Measurements from ENCODE around the gene NACC1.

Gene NACC1

GRCh38 chr19:13155472-13156359, 37.7 kb downstream of the NACC1 start:
- no peaks in the 10 kb centered on the region for H3K27me3 ChIP-seq (ENCODE audit: control insufficient read depth, low read length)
- peaks cover 45% of the 10 kb centered on the region for H3K4me1 ChIP-seq (ENCODE audit: control insufficient read depth, low read length)
- peak overlapping the region; percentile 96 for H3K4me2 ChIP-seq (ENCODE audit: low read length)
- H3K79me2 ChIP-seq (ENCODE audit: control insufficient read depth, low read length), result peaks cover 40% of the 10 kb centered on the region
- H4K20me1 ChIP-seq (ENCODE audit: control insufficient read depth, insufficient read depth, low read depth, low read length), result peaks cover 8% of the 10 kb centered on the region; the same call in 1 of the 2 replicates
- H3K27ac ChIP-seq (ENCODE audit: low read depth, low read length), result peak overlapping the region; percentile 98
- peak overlapping the region; percentile 87 for H3K4me3 ChIP-seq (ENCODE audit: low read length)
- H3K9me3 ChIP-seq (ENCODE audit: control insufficient read depth, insufficient read depth, low read length), result no peaks in the 10 kb centered on the region
- no peaks in the 10 kb centered on the region for H3K9me2 ChIP-seq (replicated peaks; ENCODE audit: control insufficient read depth, low read length)
- H3K36me3 ChIP-seq (ENCODE audit: control insufficient read depth, low read length), result peaks cover 34% of the 10 kb centered on the region
- peaks cover 52% of the 10 kb centered on the region for H3F3A ChIP-seq (ENCODE audit: control insufficient read depth, insufficient read depth)
- TF ChIP-seq CTCF (IDR thresholded peaks at IDR 0.05; ENCODE audit: low read depth, low read length, poor library complexity, severe bottlenecking) (no peak), EZH2phosphoT487 (IDR thresholded peaks at IDR 0.05; ENCODE audit: borderline replicate concordance, low read length) (no peak)

- H3K27me3 ChIP-seq (ENCODE audit: control insufficient read depth, low read length), result no peaks in the 10 kb centered on the region
- peaks cover 6% of the 10 kb centered on the region for H3K79me2 ChIP-seq (ENCODE audit: control insufficient read depth, low read length)
- H3K9me3 ChIP-seq (ENCODE audit: control insufficient read depth, insufficient read depth, low read length), result no peaks in the 10 kb centered on the region
- peaks cover 9% of the 10 kb centered on the region for H3K36me3 ChIP-seq (ENCODE audit: control insufficient read depth, low read length)
- no peak overlapping the region for H3K4me3 ChIP-seq (ENCODE audit: low read length)
- TF ChIP-seq EZH2phosphoT487 (IDR thresholded peaks at IDR 0.05; ENCODE audit: borderline replicate concordance, low read length) (no peak), CTCF (IDR thresholded peaks at IDR 0.05; ENCODE audit: low read depth, low read length, poor library complexity, severe bottlenecking) (no peak)
- H3K4me2 ChIP-seq (ENCODE audit: low read length), result no peak overlapping the region
- peaks cover 73% of the 10 kb centered on the region for H3K4me1 ChIP-seq (ENCODE audit: control insufficient read depth, low read length)
- no peaks in the 10 kb centered on the region for H3K9me2 ChIP-seq (replicated peaks; ENCODE audit: control insufficient read depth, low read length)
- peaks cover 61% of the 10 kb centered on the region for H3F3A ChIP-seq (ENCODE audit: control insufficient read depth, insufficient read depth)
- no peak overlapping the region for H3K27ac ChIP-seq (ENCODE audit: low read depth, low read length)
- no peaks in the 10 kb centered on the region for H4K20me1 ChIP-seq (ENCODE audit: control insufficient read depth, insufficient read depth, low read depth, low read length)
Measured at GRCh38 chr19:13159713-13160112, 41.6 kb downstream of the NACC1 start.

DNA sequence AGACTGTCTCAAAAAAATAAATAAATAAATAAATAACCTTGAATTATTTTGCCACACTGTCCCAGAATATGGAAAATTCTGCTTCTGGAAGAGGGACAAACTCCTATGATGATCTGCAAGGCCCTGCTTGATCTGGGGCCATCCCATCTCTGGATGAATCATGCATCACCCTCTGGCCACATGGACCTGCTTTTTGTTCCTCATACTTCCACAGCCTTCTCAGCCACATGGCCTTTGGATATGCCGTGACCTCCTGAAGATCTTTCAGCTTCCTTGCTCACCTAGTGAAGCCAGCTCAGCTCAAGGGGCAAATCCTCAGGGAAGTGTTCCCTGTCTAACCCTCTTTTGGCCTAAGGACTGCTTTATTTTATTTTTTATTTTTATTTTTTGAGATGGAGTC, 42.5 kb downstream of the NACC1 start:
- no peak overlapping the region for H3K4me2 ChIP-seq (ENCODE audit: low read length)
- no peak overlapping the region for H3K27ac ChIP-seq (ENCODE audit: low read depth, low read length)
- H3K4me1 ChIP-seq (ENCODE audit: control insufficient read depth, low read length), result peaks cover 75% of the 10 kb centered on the region
- H3K79me2 ChIP-seq (ENCODE audit: control insufficient read depth, low read length), result no peaks in the 10 kb centered on the region
- H3F3A ChIP-seq (ENCODE audit: control insufficient read depth, insufficient read depth), result peaks cover 59% of the 10 kb centered on the region
- no peak for TF ChIP-seq CTCF (IDR thresholded peaks at IDR 0.05; ENCODE audit: low read depth, low read length, poor library complexity, severe bottlenecking)
- H3K36me3 ChIP-seq (ENCODE audit: control insufficient read depth, low read length), result 0 out of 2 replicates have a peak, but pooled peaks cover 2% of the 10 kb centered on the region
- no peaks in the 10 kb centered on the region for H4K20me1 ChIP-seq (ENCODE audit: control insufficient read depth, insufficient read depth, low read depth, low read length)
- no peaks in the 10 kb centered on the region for H3K9me2 ChIP-seq (replicated peaks; ENCODE audit: control insufficient read depth, low read length)
- no peak overlapping the region for H3K4me3 ChIP-seq (ENCODE audit: low read length)
- H3K27me3 ChIP-seq (ENCODE audit: control insufficient read depth, low read length), result no peaks in the 10 kb centered on the region
- H3K9me3 ChIP-seq (ENCODE audit: control insufficient read depth, insufficient read depth, low read length), result no peaks in the 10 kb centered on the region
